HG02870 (cell line): Measurements from ENCODE around the gene SEMA6B.
"Not testable (repeated sequence)": the region's sequence is repeated elsewhere in the genome, so short reads cannot be mapped to it uniquely, and the experiment has no call there.

ENCODE experiments used
- ATAC-seq: cut with Tn5 transposase; IDR thresholded peaks from one replicate; pipeline ENCODE4 v1.9.1; 2021; ENCODE audit warnings: mild to moderate bottlenecking, moderate library complexity; ENCODE audit not compliant: unreplicated experiment

Gene SEMA6B, protein sequence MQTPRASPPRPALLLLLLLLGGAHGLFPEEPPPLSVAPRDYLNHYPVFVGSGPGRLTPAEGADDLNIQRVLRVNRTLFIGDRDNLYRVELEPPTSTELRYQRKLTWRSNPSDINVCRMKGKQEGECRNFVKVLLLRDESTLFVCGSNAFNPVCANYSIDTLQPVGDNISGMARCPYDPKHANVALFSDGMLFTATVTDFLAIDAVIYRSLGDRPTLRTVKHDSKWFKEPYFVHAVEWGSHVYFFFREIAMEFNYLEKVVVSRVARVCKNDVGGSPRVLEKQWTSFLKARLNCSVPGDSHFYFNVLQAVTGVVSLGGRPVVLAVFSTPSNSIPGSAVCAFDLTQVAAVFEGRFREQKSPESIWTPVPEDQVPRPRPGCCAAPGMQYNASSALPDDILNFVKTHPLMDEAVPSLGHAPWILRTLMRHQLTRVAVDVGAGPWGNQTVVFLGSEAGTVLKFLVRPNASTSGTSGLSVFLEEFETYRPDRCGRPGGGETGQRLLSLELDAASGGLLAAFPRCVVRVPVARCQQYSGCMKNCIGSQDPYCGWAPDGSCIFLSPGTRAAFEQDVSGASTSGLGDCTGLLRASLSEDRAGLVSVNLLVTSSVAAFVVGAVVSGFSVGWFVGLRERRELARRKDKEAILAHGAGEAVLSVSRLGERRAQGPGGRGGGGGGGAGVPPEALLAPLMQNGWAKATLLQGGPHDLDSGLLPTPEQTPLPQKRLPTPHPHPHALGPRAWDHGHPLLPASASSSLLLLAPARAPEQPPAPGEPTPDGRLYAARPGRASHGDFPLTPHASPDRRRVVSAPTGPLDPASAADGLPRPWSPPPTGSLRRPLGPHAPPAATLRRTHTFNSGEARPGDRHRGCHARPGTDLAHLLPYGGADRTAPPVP

DNA sequence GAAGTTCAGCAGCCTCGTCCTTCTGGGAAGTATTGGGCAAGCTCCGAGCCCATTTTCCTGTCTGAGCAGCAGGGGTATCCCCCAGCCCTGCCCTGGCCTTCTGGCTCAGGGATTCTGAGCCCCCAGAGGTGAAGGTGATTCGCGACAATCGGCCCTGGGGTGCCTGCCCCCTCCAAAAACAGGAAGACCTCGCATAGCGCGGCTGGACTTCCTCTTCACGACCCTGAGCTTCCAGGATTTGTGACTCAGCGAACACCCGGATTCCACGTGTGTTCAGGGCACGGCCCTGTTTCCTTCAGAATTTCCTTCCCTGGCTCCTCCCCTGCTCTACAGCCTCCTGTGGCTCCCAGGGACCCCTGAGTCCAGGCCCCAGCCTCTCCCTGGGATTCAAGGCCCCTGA lies at the start of gene SEMA6B:
TSS of gene SEMA6B (minus strand) at position 116 of the 400 bp plus-strand sequence. CDS start 1,227 bp downstream, outside the sequence.
- no peak for ATAC-seq

DNA sequence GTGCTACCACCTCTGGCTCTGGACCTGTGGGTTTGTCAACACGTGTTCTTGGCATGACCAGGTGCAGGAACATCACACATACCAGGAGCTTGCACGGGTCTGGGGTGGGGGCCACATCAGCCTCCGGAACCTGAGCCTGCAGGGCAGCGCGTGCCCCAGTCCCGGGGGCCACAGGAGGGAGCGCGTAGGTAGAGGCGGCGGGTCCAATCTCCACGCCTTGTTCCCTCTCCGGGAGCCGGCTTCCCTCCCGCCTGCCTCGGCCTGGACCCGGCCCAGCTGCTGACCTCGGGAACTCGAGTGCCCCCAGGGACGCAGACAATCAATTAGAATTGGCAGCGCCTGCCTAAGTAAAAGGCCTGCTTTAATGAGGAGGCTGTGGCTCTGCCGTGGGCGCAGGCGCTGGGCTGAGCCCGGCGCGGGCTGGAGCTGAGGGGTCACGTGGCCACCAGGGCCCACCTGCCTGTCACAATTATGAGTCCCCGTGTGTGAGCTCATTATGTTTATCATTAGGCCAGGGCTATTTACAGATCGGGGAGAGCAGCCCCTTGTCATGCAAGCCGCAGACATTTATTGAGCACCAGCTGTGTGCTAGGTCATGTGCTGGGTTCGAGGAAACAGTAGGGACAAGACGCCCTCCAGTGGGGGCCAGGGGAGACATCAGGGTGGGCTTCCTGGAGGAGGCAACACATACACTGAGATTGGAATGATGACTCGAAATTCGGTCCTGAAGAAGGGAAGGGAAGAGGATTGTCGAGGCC lies 47.6 kb upstream of the SEMA6B start:
- ATAC-seq: no peak

DNA sequence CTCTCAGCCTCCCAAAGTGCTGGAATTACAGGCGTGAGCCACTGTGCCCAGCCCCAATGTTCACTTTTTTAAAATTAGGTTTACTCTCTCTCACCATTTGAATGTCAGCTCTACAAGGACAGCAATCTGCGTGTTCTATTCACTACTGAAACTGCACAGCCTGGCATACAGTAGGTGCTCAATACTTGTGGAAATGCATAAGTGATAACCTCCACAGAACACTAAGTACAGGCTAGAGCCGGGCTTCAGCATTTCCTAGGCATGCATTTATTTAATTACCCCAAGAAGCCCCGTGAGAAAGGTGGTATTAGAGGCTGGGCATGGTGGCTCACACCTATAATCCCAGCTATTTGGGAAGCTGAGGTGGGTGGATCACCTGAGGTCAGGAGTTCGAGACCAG lies 46.7 kb upstream of the SEMA6B start:
- ATAC-seq: no peak

DNA sequence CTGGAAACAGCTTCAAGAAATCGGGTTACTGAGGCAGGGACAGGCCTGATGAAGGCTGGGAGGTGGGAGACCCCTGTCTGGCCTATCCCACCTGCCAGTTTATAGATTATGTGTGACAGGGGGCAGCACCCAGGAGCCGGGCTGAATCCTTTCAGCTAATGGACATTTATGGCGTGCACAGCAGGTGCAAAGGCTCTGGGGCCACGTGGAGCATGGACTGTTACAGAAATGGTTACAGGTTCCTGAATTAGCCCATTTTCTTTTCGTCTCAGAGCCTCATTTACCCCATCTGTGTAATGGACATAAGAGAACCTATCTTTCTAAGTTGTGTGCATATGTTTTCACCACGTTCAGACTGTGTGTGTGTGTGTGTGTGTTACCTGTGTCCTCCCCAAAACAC lies 45.4 kb upstream of the SEMA6B start:
- no peak for ATAC-seq

DNA sequence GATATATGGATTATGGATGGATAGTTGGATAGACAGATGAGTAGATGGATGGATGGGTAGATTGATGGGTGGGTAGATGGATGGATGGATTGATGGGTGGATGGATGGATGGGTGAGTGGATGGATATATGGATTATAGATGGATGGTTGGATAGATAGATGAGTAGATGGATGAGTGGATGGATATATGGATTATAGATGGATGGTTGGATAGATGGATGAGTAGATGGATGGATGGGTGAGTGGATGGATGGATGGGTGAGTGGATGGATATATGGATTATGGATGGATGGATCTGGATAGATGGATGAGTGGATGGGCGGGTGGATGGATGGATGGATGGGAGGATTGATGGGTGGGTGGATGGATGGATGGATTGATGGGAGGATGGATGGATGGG lies 43.4 kb upstream of the SEMA6B start:
- no peak for ATAC-seq

DNA sequence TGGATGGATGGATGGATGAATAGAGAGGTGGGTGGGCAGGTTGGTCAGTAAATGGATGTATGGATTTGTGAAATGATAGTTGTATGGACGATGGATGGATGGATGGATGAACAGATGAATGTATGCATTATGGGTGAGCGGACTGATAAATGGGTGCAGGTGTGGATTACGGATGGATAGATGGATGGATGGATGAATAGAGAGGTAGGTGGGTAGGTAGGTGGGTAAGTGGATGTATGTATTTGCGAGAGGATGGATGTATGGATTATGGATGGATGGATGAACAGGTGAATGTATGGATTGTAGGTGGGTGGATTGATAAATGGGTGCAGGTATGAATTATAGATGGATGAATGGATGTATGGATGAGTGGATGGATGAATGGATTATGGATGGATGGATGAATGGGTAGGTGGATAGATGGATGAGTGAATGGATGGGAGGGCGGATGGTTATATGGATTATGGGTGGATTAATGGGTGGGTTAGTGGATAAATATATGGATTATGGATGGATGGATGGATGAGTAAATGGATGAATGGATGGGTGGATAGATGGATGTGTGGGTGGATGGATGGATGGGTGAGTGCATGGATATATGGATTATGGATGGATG lies 42.8 kb upstream of the SEMA6B start:
- ATAC-seq: no peak

DNA sequence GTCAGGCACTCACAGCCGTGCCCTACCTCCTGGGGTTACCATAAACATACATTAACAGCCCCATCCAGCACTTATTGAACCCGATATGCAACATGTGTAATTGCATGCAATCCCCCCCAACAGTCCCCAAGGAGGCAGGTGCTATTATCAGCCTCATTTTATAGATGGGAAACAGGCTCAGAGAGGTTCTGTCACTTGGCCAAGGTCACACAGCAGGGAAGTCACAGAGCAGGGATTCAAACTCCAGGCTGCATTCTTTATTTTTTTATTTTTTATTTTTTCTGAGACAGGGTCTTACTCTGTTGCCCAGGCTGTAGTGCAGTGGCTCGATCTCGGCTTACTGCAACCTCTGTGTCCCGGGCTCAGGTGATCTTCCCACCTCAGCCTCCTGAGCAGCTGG lies 41.4 kb upstream of the SEMA6B start:
- no peak for ATAC-seq

DNA sequence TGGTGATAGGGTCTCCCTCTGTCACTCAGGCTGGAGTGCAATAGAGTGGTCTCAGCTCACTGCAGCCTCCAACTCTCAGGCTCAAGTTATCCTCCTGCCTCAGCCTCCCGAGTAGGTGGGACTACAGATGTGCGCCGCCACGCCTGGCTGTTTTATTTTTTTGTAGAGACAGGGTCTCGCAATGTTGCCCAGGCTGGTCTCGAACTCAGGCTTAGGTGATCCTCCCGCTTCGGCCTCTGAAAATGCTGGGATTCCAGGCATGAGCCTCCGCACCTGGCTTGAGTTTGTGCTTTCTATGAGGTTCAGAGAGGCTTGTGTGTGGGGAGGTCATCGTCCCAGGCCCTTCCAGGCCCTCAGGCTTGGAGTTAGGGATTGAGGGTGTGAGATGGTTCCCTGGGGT lies 40.6 kb upstream of the SEMA6B start:
- ATAC-seq: no peak

DNA sequence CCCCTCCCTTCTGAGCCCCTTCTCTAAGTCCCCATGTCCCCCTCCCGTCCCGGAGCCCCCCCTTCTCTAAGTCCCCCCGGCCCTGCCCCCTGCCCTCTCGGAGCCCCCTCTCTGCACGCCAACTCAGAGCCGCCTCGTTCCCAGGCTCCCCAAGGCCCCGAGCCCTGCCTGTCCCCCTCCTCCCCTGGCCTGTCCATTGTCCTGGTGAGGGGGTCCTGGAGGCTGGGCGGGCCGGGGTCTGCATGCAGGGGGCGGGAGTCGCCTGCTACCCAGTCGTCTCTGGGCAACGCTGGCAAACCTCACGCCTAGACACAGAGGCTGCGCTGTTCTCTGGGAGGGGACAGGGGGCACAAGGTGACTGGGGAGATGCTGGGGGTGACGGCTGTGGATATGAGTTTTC lies 39.2 kb upstream of the SEMA6B start:
- ATAC-seq: no peak

DNA sequence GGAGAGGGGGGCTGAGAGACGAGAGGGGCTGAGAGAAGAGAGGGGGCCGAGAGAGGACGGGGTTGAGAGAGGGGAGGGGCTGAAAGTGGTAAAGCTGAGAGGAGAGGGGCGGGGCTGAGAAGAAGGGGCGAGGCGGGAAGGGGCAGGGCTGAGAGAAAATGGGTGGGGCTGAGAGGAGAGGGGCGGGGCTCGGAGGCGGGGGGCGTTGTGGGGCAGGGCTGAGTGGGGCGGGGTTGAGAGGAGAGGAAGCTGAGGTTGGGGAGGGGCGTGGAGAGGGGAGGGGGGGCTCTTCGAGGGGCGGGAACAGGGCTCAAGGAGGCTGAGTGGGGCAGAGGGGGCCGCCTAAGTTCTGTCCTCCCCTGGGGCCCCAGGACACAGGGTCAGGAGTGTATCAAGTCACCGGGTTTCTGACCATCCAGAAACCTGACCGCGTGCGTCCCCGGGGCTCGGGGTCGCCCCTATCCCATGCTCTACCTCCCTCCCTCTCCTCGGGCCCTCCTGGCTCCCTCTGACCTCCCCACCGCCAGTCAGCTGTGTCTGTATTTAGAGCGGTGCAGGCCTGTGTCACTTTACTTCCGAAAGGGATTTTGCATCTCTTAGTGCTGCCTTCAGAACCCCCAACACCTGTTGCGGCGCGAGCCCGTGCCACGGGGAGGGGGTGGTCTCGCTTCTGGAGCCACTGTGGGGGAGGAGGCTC lies 38.6 kb upstream of the SEMA6B start:
- ATAC-seq: no peak

DNA sequence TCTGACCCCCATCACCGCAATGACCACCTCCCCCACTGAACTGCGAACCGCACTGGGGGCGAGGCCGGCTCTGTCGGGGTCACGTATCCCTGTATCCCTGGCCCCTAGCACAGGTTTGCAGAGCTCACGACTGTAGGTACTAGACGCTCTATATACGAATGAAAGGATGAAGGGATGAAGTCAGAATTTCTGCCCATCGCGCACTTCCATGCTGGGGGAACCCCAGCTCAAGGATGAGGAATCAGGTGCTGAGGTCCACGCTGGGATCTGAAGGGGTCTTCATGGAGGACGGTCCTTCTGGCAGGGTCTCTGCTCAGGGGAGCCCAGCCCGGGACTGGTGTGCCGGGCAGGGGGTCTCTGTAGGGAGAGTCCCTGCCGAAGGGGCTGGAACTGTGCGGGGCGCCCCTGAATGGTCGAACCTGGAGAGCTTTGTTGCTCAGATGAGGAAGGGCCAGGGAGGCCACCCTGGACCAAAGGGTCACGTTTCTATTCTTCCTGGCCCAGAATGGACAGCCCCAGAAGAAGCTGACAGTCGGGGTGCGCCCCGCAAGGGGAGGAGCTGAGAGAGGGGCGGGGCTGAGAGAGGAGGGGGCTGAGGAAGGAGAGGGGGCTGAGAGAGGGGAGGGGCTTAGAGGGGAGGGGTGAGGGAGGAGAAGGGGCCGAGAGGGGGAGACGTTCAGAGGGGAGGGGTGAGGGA lies 37.9 kb upstream of the SEMA6B start:
- ATAC-seq: no peak

DNA sequence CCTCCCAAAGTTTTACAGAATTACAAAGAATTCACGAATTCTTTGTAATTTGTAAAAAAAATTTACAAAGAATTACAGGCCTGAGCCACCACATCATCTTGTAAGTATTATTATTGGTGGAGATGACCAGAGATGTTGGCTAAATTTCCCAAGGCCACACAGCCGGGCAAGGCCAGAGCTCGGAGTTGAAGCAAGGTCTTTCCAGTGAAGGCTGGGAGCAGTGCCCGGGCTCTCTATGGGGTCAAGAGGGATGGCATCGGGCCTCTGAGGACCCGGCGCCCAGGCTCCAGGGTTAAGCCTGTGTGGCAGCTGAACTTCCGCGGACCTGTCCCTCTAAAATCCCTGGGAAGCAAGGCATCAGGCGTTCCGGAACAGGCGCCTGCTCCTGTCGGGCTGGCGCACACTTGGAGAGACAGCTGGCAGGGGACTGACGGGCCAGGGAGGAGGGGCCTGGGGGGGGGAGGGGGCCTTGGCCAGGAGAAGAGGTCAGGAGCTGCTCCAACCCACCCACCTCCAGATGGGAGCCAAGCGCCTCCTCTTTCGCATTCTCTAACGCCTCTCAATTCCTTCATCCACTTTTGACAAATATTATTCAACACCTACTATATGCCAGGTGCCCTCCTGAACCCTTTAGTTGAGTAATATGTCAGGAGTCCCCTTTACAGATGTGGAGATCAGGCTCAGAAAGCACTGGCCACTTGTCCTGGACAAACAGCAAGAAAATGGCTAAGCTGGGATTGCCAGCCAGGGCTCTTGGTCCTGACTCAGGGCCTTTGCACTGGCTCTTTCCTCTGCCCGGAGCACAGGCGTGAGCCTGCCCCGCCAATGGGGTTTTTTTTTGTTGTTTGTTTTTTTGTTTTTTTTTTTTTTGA lies 36.8 kb upstream of the SEMA6B start:
- no peak for ATAC-seq

DNA sequence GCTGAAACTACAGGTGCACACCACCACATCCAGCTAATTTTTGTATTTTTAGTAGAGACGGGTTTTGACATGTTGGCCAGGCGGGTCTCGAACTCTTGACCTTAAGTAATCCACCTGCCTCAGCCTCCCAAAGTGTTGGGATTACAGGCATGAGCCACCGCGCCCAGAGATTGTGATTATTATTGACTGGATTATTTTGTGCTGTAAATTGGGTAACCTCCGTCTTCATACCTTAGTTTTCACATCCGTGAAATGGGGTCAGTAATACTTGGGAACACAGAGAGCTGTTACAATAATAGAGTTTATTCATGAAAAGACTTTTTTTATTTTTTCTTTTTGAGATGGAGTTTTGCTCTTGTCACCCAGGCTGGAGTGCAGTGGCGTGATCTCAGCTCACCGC lies 35.7 kb upstream of the SEMA6B start:
- ATAC-seq: not testable (repeated sequence)

DNA sequence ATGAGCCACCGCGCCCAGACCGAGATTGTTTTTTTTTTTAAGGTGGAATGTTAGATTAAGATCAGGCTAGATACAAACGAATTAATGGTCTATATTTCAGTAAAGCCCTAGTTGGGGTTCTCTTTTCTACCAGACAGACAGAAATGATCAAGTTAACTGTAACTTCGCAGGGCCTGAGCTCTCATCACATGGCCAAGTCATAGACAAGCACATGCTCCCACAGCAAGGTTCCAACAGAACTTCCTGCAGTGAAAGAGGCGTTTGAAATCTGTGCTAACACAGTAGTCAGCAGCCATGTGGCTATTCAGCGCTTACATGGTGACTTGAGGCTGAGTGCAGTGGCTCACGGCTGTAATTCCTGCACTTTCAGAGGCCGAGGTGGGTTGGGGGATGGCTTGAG lies 34.7 kb upstream of the SEMA6B start:
- no peak for ATAC-seq

DNA sequence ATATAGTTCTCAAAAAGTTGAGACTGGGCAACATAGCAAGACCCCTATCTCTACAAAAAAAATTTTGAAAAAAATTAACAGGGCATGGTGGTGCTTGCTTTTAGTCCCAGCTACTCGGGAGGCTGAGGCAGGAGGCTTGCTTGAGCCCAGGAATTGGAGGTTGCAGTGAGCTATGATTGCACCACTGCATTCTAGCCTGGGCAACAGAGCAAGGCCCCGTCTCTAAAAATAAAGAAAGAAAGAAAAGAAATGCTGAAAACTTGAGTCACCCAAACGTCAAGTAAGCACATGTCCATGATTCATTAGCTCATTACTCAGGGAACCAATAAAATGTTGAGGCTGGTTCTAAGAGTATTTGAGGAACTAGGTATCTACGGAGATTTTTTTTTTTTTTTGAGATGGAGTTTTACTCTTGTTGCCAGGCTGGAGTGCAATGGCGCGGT lies 33.9 kb upstream of the SEMA6B start:
- no peak for ATAC-seq

DNA sequence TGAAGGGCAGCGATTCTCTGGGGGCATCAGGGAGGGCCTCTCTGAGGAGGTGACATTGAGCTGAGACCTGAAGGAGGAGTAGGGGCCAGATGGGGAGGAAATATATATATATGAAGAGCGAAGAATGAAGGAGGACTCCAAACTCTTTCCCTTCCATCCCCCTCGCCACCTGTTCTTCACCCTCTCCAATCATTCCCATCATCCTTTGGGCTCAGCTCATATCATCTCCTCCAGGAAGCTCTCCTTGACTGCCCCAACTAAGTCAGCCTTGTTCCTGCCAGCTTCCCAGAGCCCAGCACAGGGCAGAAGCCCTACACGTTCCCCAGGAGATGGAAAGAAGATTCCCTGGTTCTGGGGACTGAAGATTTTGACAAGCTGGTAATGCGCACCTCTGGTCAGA lies 33.0 kb upstream of the SEMA6B start:
- ATAC-seq: no peak

DNA sequence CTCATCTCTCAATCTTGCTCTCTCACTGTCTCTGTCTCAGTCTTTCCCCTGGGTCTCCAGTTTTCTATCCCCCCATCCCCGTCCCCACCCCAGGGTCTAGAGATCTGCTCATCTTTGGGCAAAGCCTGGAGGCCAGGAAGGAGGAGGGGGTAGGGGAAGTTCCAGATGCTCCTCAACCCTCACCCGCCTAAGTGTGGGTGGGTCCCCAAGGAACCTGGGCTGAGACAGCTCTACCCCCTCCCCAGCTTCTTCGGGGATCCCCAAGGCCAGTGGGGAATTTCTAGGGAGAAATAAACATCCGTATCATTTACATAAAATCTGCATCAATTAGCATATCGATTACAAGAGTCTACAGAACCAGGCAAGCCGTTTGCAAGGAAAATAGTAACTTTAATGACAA lies 31.8 kb upstream of the SEMA6B start:
- ATAC-seq: no peak

DNA sequence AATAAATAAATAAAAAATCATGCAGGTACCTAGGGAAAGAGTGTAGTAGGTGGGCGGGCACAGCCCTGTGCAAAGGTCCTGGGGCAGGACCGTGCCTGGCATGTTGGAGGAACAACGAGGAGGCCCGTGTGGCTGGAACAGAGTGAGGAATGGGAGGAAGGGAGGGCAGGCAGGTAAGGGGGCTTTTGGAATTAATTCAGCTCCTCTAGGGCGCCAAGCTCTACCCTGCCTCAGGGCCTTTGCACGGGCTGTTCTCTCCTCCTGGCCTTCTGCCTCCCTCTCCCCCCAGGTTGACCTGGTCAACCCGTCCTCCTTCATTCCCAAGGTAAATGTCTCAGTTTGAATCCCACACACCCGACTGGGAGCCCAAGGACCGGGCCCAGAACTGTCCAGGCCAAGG lies 31.1 kb upstream of the SEMA6B start:
- ATAC-seq: no peak
